Adipose tissue (tissue), 3 donors: ENCODE measurements around the gene ADIPOR1. TPM values are rescaled to one million over a fixed set of nuclear protein-coding genes. Genes with fewer than 3 reads are reported as not detected.
"Not testable (repeated sequence)": the region's sequence is repeated elsewhere in the genome, so short reads cannot be mapped to it uniquely, and the experiment has no call there.

Source experiments
- H3K27ac ChIP-seq: one replicate; pipeline ENCODE4 v1.5.1; 2013; ENCODE audit warnings: low read depth, low read length
- WGBS, 3 donors: extraction: QIAGEN DNeasy Blood & Tissue Kit; methylation state at CpG; one replicate each; pipeline ENCODE4 v1.1.7; 2013; 5-methylcytosine and 5-hydroxymethylcytosine counted together
- polyA plus RNA-seq, 3 donors: library from polyadenylated mRNA; stranded (reverse); fragments of 200-250 nt; gene quantifications; one replicate each; pipeline ENCODE4 v1.2.3, GENCODE V29; 2013
- donor health status: healthy with polysubstance abuse.
- donor health status: Bipolar disorder and iron deficiency.
- donor health status: healthy.

The ADIPOR1 gene, protein sequence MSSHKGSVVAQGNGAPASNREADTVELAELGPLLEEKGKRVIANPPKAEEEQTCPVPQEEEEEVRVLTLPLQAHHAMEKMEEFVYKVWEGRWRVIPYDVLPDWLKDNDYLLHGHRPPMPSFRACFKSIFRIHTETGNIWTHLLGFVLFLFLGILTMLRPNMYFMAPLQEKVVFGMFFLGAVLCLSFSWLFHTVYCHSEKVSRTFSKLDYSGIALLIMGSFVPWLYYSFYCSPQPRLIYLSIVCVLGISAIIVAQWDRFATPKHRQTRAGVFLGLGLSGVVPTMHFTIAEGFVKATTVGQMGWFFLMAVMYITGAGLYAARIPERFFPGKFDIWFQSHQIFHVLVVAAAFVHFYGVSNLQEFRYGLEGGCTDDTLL
- 10 to 100 TPM; 49.7 to 83.5 (median 68.8) TPM for polyA plus RNA-seq

DNA sequence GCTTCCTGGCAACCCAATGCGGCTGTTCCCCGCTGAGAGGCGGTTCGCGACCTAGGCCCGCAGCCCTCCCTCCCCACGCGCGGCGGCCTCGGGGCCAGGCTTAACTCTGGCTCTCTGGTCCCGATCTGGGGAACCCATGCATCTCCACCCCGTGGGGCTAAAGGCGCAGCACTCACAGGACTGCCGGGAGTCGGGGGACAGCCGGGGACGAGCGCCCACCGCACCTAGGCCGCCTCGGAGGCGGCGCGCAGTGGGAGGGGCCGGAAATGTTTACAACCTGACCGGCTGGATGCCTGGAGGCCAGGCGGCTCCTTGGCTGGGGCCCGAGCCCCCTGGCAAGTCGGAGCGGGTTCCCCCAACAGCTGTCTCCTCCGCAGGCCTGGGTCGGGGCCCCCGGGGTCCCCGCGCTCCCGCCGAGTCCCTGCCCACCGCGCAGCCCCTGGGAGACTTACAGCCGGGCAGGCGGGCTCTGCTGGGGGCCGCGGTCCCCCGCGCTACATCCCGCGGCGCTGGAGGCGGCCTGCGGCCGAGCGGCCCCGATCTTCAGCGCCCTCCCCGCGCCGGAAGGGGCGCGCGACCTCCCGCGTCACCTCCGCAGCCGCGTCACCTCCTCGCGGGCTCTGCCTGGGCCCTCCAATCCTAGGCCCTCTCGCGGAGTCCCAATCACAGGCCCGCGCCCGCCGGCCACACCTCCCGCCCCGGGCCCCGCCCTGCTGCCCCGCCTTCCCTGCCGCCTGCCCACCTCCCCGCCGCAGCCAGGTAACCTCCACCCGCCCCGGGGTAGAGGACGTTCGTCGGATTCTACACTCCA lies at the start of gene ADIPOR1:
TSS of gene ADIPOR1 (minus strand) at position 580 of the 811 bp plus-strand sequence. CDS start 7,242 bp downstream, outside the sequence.
- 0% methylated on average over 72 to 86 of the region's 86 CpGs for WGBS, 3 donors
- peak within 1 kb of the TSS; percentile 68 for H3K27ac ChIP-seq

DNA sequence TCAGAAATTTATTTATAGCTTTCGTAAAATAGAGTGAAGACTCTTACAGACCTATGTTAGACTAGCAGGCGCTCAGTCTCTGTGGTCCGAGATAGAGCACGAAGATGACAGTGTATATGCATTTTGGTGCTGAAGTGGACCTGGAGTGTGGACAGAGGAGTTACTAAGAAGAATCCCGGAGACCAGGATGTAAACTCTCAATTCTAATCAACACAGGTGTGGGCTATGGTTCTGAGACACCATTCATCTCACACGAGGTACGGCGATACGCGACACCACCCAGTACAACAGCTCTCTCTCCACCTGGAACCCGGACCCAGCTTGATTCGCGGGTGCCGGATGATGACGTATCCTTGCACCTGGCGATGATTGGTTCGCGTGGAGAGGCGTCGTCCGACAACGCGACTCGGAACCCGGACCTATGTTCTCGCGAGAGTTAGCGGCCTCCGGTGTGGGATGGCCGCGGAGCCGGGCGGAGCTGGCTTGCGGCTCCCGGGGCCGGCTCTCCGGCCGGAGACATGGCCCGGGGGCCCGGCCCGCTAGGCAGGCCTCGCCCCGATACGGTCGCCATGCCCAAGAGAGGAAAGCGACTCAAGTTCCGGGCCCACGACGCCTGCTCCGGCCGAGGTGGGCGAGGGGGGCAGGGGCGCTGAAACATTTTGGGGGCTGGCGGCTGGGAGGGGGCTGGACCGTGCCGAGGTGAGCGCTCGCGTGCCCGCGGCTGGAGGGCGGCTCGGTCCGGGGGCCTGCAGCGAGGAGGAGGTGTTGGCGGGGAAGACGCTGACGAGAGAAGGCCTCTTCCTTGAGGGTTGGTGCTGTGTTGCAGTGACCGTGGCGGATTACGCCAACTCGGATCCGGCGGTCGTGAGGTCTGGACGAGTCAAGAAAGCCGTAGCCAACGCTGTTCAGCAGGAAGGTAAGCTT lies 49.1 kb upstream of the ADIPOR1 start, which contains the start of gene TMEM183A:
TSS of gene TMEM183A (plus strand) at position 427 of the 924 bp plus-strand sequence. CDS start at position 519, 92 bp downstream.
- WGBS, 3 donors, result 0 to 1% (median 0%) methylated on average over 64 to 78 of the region's 78 CpGs
- peak within 1 kb of the TSS; percentile 86 for H3K27ac ChIP-seq

DNA sequence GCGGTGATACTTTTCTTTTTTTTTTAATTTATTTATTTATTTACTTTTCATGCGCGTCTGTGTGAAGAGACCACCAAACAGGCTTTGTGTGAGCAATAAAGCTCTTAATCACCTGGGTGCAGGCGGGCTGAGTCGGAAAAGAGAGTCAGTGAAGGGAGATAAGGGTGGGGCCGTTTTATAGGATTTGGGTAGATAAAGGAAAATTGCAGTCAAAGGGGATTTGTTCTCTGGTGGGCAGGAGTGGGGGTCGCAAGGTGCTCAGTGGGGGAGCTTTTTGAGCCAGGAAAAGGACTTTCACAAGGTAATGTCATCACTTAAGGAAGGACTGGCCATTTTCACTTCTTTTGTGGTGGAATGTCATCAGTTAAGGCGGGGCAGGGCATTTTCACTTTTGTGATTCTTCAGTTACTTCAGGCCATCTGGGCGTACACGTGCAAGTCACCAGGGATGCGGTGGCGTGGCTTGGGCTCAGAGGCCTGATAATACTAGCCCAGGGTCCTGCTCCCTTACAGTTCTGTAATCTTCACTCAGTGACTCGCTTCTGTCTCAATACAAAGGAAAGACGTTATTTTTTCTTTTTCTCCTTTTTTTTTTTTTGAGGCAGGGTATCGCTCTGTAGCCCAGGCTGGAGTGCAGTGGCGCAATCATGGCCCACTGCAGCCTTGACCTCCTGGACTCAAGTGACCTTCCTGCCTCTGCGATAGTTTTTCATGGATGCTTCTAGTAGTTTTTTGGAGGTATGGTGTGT lies 47.5 kb upstream of the ADIPOR1 start:
- not testable (repeated sequence) for H3K27ac ChIP-seq
- WGBS, 3 donors, result 70 to 78% (median 76%) methylated on average over 17 of the region's 17 CpGs

DNA sequence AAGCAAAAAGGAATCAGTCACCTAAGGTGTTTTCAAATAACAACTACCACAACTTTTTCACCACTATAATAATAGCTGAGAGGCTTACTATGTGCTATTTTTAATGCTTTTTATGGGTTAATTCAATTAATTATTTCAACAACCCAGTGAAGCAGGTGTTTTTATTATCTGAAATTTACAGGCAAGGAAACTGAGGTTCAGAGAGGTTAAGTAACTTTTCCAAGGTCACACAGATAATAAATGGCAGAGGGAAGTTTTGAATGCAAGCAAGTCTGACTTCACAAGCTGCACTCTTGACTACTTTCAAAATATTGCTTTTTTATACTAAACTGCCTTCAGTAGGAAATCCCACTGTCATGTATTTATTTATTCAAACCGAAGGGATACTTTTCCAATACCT lies 44.8 kb upstream of the ADIPOR1 start:
- WGBS, 3 donors, result 55 to 87% (median 86%) methylated on average over 1 of the region's 1 CpG
- H3K27ac ChIP-seq, result no peak overlapping the region

DNA sequence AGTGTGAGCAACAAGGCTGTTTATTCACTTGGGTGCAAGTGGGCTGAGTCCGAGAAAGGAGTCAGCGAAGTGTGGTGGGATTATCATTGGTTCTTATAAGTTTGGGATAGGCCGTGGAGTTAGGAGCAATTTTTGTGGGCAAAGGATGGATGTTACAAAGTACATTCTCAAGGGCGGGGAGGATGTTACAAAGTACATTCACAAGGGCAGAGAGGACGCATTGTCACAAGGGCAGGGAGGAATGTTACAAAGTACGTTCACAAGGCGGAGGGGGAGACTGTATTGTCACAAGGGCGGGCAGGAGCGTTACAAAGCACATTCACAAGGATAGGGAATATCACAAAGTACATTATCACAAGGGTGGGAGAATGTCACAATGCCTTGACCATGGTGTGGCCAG lies 43.9 kb upstream of the ADIPOR1 start:
- WGBS, 3 donors, result 77 to 90% (median 85%) methylated on average over 9 of the region's 9 CpGs
- no peak overlapping the region for H3K27ac ChIP-seq

DNA sequence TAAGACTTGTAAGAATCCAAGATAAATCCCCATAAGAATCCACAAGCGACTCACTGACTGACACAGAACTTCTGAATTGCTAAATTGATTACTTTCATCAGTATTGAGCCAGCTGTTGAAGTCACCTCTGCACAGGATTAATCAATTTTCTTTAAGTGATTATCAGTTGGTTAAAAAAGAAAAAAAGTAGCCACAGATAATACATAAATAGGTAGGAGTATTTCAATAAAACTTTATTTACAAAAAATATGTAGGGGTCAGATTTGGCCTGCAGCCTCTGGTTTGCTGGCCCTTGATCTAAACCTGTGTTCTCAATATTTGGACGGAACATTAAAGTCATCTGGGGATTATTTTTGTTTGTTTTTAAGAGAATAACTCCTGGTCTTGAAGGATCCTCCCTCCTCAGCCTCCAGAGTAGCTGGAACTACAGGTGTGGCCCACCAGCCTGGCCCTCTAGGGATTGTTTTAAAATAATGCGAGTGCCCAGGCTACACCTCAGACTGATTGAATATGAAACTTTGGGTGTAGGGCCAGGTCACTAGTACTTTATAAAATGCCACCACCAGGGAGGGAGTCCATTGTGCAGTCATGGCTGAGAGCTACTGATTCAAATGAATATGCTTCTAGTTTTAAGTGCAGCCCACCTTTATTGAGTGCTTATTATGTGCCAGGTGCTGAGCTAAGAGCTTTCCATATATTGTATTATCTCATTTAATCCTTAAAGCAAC lies 42.3 kb upstream of the ADIPOR1 start:
- no peak overlapping the region for H3K27ac ChIP-seq
- 75 to 88% (median 87%) methylated on average over 3 of the region's 3 CpGs for WGBS, 3 donors

DNA sequence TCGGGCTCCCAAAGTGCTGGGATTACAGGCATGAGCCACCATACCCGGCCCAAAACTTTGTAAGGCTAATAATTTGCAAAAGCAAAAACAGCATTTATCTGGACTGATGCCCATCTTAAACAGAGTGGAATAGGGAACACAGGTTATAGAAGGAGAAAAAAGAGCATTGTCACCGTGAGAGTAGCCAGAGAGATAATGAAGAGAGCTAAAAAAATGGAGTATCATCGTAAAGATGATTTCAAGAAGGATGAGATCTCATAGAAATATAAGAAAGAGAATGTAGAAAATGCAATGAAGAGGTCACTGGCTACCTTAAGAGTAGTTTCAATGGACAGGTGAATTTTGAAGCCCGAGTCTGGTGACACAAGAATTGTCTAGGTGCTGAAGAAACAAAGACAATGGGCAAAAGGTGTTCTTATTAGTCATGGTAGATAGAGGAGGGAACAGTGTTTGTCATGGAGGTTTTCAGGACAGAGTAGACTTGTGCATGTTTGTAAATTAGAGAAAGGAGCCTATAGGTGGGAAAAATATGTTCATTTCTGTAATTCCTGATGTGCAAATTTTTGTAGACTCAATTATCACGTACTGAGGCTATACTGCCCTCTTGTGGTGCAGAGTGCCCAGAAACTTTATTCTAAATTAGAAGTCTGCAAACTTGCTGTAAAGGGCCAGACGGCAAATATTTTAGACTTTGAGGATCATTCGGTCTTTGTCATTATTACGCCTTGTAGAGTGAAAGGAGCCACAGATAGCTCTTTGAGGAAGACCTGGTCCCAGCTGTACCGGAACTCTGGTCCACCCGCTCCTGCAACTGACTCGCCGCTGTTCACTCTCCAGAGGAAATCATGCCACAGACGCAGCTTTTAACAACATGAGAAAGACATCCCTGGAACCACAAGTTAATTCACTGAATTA lies 41.0 kb upstream of the ADIPOR1 start:
- H3K27ac ChIP-seq, result no peak overlapping the region
- 34 to 45% (median 39%) methylated on average over 14 of the region's 14 CpGs for WGBS, 3 donors

DNA sequence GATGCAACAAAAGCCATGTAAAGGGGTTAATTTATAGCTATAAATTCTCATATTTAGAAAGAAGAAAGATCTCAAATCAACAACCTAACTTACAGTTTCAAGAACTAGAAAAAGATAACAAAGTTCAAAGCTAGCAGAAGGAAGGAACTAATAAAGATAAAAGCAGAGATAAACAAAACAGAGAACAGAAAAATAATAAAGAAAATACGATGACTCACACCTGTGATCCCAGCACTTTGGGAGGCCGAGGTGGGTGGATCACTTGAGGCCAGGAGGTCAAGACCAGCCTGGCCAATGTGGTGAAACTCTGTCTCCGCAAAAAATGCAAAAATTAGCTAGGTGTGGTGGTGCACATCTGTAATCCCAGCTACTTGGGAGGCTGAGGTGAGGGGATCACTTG lies 36.6 kb upstream of the ADIPOR1 start:
- no peak overlapping the region for H3K27ac ChIP-seq
- WGBS, 3 donors, result 51 to 62% (median 56%) methylated on average over 3 of the region's 3 CpGs

DNA sequence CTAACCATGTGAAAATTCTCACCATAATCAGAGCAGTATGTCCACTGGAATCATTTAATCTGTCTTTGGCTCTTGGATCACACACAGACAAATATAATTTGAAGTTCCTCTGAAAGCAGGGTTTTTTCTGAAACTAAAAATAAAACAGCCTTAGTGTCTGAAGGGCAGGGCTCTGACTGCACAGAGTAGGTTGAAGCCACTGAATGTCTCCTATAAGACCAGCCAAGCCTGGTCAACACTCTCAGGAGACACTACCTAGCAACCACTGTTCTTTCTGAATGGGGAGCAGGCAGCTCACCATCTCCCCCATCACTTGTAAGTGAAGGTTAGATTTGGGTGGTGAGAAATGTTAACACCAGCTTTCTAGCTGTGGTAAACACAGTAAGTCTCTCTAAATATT lies 33.0 kb upstream of the ADIPOR1 start:
- H3K27ac ChIP-seq, result no peak overlapping the region

DNA sequence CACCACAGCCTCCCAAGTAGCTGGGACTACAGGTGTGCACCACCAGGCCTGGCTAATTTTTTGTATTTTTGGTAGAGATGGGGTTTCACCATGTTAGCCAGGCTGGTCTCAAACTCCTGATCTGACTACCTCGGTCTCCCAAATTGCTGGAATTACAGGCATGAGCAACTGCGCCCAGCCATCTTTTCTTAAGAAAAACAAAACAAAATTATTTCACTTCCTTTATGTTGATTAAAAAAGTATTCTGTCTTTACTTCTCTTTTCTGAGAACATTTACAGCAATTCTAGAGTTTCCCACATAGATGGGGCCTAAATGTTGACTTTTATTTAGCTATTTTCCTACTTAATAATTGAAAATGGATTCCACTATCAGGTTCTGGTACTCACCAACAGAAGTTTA lies 31.8 kb upstream of the ADIPOR1 start:
- WGBS, 3 donors, result 81 to 87% (median 87%) methylated on average over 2 of the region's 2 CpGs
- no peak overlapping the region for H3K27ac ChIP-seq

DNA sequence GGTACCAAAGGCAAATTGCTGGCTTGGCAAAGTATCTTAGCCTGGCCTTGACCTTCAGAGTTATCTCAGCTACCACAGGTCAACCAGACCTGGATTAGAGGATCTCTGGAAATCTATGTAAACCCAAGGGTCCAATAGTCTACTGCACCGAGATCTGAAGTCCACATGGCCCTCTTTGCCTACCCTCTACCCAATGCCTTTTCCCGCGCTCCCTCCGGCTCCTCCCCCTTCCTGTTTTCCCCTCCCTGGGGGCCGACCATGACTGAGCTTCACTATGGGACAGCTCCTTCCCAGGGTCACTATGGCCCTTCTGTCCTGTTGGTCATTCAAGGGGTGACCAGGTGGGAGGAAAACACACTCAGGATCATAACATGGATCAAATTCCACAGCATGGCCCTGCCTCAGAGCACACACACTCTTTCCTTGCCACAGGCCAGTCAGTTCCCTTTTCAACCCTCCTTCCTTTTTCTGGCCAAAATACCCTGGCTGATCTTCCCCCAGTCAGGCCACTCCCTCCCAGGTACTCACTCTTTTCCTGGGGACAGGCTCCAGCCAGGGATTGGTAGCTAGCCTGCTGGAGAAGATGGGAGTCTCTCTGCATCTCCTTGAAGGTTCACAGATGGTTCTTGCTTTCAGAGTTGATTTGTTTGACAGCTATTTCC lies 29.9 kb upstream of the ADIPOR1 start:
- H3K27ac ChIP-seq, result no peak overlapping the region
- WGBS, 3 donors, result 54 to 67% (median 57%) methylated on average over 5 of the region's 5 CpGs

DNA sequence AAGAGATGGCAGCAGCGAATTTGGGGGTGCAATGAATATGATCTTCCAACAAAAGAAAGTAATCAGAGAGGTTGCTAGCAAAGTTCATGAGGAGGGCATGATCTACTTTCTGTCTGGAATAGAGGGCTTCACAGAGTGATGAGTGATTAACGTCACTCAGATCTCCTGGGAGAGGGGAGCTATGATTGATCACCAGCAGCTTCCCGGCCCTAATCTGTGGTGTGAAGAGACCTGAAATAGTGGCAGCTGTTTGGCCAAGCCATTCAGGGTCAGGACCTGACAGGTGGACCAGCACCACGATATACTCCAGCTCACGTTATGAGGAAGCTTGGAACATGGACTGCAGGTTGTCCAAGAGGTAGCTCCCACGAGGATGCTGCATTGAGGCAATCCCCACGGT lies 29.1 kb upstream of the ADIPOR1 start:
- H3K27ac ChIP-seq, result no peak overlapping the region
- WGBS, 3 donors, result 56 to 75% (median 72%) methylated on average over 7 of the region's 7 CpGs

DNA sequence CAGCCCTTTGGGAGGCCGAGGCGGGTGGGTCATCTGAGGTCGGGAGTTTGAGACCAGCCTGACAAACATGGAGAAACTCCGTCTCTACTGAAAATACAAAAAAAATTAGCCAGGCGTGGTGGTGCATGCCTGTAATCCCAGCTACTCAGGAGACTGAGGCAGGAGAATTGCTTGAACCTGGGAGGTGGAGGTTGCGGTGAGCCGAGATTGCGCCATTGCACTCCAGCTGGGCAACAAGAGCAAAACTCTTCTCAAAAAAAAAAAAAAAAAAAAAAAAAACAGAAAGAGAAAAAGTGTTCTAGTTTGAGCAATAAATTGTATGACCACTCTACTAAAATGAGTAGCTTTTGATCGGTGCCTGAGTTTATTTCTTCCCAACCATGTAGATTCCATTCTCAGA lies 28.0 kb upstream of the ADIPOR1 start:
- WGBS, 3 donors, result 65 to 81% (median 76%) methylated on average over 9 of the region's 9 CpGs
- H3K27ac ChIP-seq, result not testable (repeated sequence)

DNA sequence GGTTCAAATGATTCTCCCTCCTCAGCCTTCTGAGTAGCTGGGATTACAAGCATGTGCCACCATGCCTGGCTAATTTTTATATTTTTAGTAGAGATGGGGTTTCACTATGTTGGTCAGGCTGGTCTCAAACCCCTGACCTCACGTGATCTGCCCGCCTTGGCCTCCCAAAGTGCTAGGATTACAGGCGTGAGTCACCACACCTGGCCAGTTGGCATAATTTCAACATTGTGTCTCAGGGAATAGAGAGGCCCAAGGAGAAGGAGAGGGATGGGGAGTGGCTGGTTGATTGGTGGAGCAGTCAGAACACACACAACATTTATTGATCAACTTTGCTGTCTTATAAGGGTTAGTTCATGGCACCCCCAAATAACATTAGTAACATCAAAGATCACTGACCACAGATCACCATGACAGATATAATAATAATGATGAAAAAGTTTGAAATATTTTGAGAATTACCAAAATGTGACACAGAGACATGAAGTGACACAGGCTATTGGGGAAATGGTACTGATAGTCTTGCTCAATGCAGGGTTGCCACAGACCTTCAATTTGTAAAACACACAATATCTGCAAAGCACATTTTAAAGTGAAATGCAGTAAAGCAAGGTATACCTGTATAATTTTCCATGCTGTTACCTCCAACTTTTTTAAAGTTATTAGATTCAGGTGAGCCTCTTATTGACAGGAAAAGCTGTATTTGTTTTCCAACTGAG lies 24.8 kb upstream of the ADIPOR1 start:
- H3K27ac ChIP-seq, result no peak overlapping the region
- 68 to 70% (median 69%) methylated on average over 3 of the region's 3 CpGs for WGBS, 3 donors

DNA sequence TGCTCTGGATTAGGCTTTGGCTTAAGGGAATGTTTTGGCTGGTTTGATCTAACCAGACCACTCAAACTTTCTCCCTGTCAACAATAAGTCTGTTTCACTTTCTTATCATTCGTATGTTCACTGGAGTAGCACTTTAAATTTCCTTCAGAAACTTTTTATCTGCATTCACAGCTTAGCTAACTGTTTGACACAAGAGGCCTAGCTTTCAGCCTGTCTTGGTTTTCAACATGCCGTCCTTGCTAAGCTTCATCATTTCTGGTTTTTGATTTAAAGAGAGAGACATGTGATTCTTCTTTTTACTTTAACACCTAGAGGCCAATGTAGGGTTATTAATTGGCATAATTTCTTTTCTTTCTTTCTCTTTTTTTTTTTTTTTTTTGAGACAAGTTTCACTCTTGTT lies 23.8 kb upstream of the ADIPOR1 start:
- WGBS, 3 donors, result 60 to 65% (median 64%) methylated on average over 2 of the region's 2 CpGs

More for the DNA sequence above, 23.8 kb upstream of the ADIPOR1 start:
- no peak overlapping the region for H3K27ac ChIP-seq
